K562 (cell line): Measurements from ENCODE around the gene BORCS5. TPM values are rescaled to one million over a fixed set of nuclear protein-coding genes. Genes with fewer than 3 reads are reported as not detected.

Experiments
- ATAC-seq: fragments of 200-7000 bp; cut with Tn5 transposase; 3 replicates; pipeline ENCODE4 v1.9.1; 2020; ENCODE audit warnings: moderate library complexity
- BruUV-seq: library from RNA; stranded (reverse); fragments of 400-500 nt; replicated peaks from 2 replicates; lab custom pipeline; 2021; lab: Mats Ljungman, UMichigan
- CTCF ChIA-PET: fragments of 300-600 bp; formaldehyde crosslinking; extraction: SDS; loops from one replicate; lab custom pipeline; 2021; ENCODE audit warnings: low intra/inter-chr PET ratio; lab: Yijun Ruan, JAX
- POLR2A ChIA-PET: fragments of 300-600, 350-650 bp; sonication (Branson Sonifier 250); formaldehyde crosslinking; extraction: SDS; loops from one replicate; lab custom pipeline; 2021; ENCODE audit warnings: antibody characterized with exemption, inconsistent platforms; lab: Yijun Ruan, JAX
- DNase-seq, 4 experiments: peaks; one replicate each; pipeline versions ENCODE4 v3.0.0 to v3.0.0-alpha.2; 2011 to 2018; ENCODE audit warnings: low spot score in 3 of 4, mixed read lengths in 3 of 4; ENCODE audit errors: extremely low read depth in 1 of 4
- FAIRE-seq: peaks from 2 replicates; lab custom pipeline; 2011; peaks lifted over from hg19 to GRCh38; lab: Jason Lieb, UNC
- H2AFZ ChIP-seq: 2 replicates; pipeline ENCODE4 v1.6.0; 2011; ENCODE audit warnings: low read depth, low read length, control low read depth, inconsistent platforms
- H3K27ac ChIP-seq: fragments of 200-600 bp; 3 replicates; pipeline ENCODE4 v1.8.0; 2011; ENCODE audit warnings: low read depth, mild to moderate bottlenecking, control low read depth, inconsistent platforms, low read length, moderate library complexity, mixed read lengths; ENCODE audit errors: extremely low read depth
- H3K27me3 ChIP-seq, 2 experiments: fragments of 300-600 bp in 1 of 2; 2 replicates in 1 of 2; 3 replicates in 1 of 2; pipeline versions ENCODE4 v1.6.0 to v1.8.0; 2011; ENCODE audit warnings: inconsistent platforms in 2 of 2, low read length in 2 of 2, mild to moderate bottlenecking in 1 of 2, mixed read lengths in 1 of 2, moderate library complexity in 1 of 2; ENCODE audit not compliant: control insufficient read depth in 2 of 2, insufficient read depth in 2 of 2
- H3K36me3 ChIP-seq: fragments of 300-600 bp; 3 replicates; pipeline ENCODE4 v1.8.0; 2011; ENCODE audit warnings: mild to moderate bottlenecking, low read length, inconsistent platforms; ENCODE audit not compliant: control insufficient read depth, insufficient read depth
- H3K4me1 ChIP-seq, 2 experiments: fragments of 200-600 bp in 1 of 2; replicated peaks in 1 of 2; 2 replicates in 1 of 2; 3 replicates in 1 of 2; pipeline versions ENCODE4 v1.5.1 to v1.8.0; 2011; ENCODE audit warnings: inconsistent platforms in 2 of 2, low read length in 2 of 2, mild to moderate bottlenecking in 1 of 2, mixed read lengths in 1 of 2, moderate library complexity in 1 of 2; ENCODE audit not compliant: control insufficient read depth in 2 of 2, insufficient read depth in 2 of 2
- H3K4me2 ChIP-seq: 2 replicates; pipeline ENCODE4 v1.6.1; 2011; ENCODE audit warnings: low read length, control low read depth, inconsistent platforms, mixed read lengths; ENCODE audit not compliant: insufficient read depth
- H3K4me3 ChIP-seq: fragments of 200-600 bp; sonication (generic), shearing (Covaris generic); 2 replicates; pipeline ENCODE4 v1.5.1; 2016; ENCODE audit warnings: control low read depth, inconsistent platforms
- H3K79me2 ChIP-seq: fragments of 200-600 bp; 3 replicates; pipeline ENCODE4 v1.8.0; 2011; ENCODE audit warnings: low read length, inconsistent platforms; ENCODE audit not compliant: control insufficient read depth, insufficient read depth
- H3K9ac ChIP-seq, 2 experiments: 2 replicates each; pipeline versions ENCODE4 v1.6.0 to v1.6.1; 2011; ENCODE audit warnings: low read depth in 2 of 2, low read length in 2 of 2, control low read depth in 1 of 2, inconsistent platforms in 1 of 2, mild to moderate bottlenecking in 1 of 2, mixed read lengths in 1 of 2; ENCODE audit not compliant: insufficient read depth in 1 of 2
- H3K9me1 ChIP-seq: one replicate; pipeline ENCODE4 v1.6.0; 2011; ENCODE audit warnings: inconsistent platforms, mild to moderate bottlenecking, low read length, moderate library complexity; ENCODE audit not compliant: control insufficient read depth, insufficient read depth
- H3K9me3 ChIP-seq: replicated peaks from 2 replicates; pipeline ENCODE4 v1.5.1; 2011; ENCODE audit warnings: low read depth, low read length, inconsistent platforms; ENCODE audit not compliant: control insufficient read depth, insufficient read depth
- H4K20me1 ChIP-seq: replicated peaks from 2 replicates; pipeline ENCODE4 v1.6.1; 2011; ENCODE audit warnings: low read length, inconsistent platforms, mixed read lengths; ENCODE audit not compliant: control insufficient read depth, insufficient read depth
- ATF2 ChIP-seq: sonication (generic); formaldehyde crosslinking; IDR thresholded peaks from 2 replicates; pipeline ENCODE4 v1.8.1; 2022; ENCODE audit warnings: missing genetic modification reagents
- C11orf30 ChIP-seq: fragments of 450-650 bp; IDR thresholded peaks from 2 replicates; pipeline ENCODE4 v1.6.1; 2016; ENCODE audit warnings: low read depth, mild to moderate bottlenecking
- MAFG ChIP-seq: fragments of 450-650 bp; conservative IDR thresholded peaks from 2 replicates; pipeline ENCODE4 v1.6.1; 2016; ENCODE audit warnings: missing genetic modification characterization, missing compliant biosample characterization
- STAT6 ChIP-seq: sonication (generic); formaldehyde crosslinking; IDR thresholded peaks from 2 replicates; pipeline ENCODE4 v1.8.1; 2023; ENCODE audit warnings: mild to moderate bottlenecking, missing genetic modification reagents
- ZNF316 ChIP-seq: fragments of 450-650 bp; IDR thresholded peaks from 2 replicates; pipeline ENCODE4 v1.6.1; 2016
- WGBS: fragments of 100-300 bp; shearing (Covaris generic); methylation state at CpG from one replicate; pipeline ENCODE4 v1.1.6; 2016; ENCODE audit warnings: low coverage, mixed read lengths; ENCODE audit not compliant: insufficient coverage; ENCODE audit errors: missing lambda C conversion rate; 5-methylcytosine and 5-hydroxymethylcytosine counted together
- in situ Hi-C: fragments of 300-500 bp; cut with MboI; formaldehyde crosslinking; loops from 4 replicates; pipeline ENCODE4 v1.15.0; 2018; ENCODE audit warnings: inconsistent platforms, mixed read lengths
- intact Hi-C: fragments of 100-400 bp; cut with micrococcal nuclease; formaldehyde crosslinking; loops from 2 replicates; pipeline ENCODE4 v1.14.2; 2022
- polyA plus RNA-seq, 8 experiments: library from polyadenylated mRNA; depleted of rRNA in 4 of 8; stranded (reverse) in 5 of 8; unstranded in 3 of 8; fragments of >200 nt; fragmentation: Nextera tagmentation in 2 of 8; fragmentation: Illumina TruSeq in 1 of 8; extraction: Ambion mirVana in 2 of 8; extraction: Trizol in 1 of 8; gene quantifications; 2 replicates each; pipeline versions ENCODE4 v1.2.1 to v1.2.3, GENCODE V29; 2011 to 2014; ENCODE audit warnings: inconsistent platforms in 1 of 8, missing spikeins in 1 of 8
- total RNA-seq, 7 experiments: library from RNA; depleted of rRNA in 6 of 7; stranded (reverse); fragments of >200 nt in 6 of 7; fragmentation: Illumina TruSeq in 2 of 7; extraction: Trizol in 2 of 7; gene quantifications; 2 replicates each; pipeline versions ENCODE4 v1.2.1 to v1.2.3, GENCODE V29; 2011 to 2021; ENCODE audit warnings: low replicate concordance in 1 of 7
- TF ChIP-seq, protein P1 (sequence below): fragments of 250-450 bp; sonication (Bioruptor Pico); IDR thresholded peaks from 2 replicates; pipeline ENCODE4 v1.8.0; 2022; ENCODE audit warnings: inconsistent platforms
- TF ChIP-seq, protein P2 (sequence below): fragments of 200-800 bp; sonication (Bioruptor generic); IDR thresholded peaks from 2 replicates; pipeline ENCODE4 v1.6.1; 2017; ENCODE audit warnings: missing genetic modification characterization, missing compliant biosample characterization
- TF ChIP-seq, protein P3 (sequence below): sonication (generic); formaldehyde crosslinking; IDR thresholded peaks from 2 replicates; pipeline ENCODE4 v1.8.1; 2023; ENCODE audit warnings: mild to moderate bottlenecking, missing genetic modification reagents

BORCS5 gene
- total and polyA plus RNA-seq, 9 of the 15 experiments (the other 6 are each of a cell fraction or from before 2014, with no cell fraction given): 0.31 to 12.4 (median 6.6) TPM

DNA sequence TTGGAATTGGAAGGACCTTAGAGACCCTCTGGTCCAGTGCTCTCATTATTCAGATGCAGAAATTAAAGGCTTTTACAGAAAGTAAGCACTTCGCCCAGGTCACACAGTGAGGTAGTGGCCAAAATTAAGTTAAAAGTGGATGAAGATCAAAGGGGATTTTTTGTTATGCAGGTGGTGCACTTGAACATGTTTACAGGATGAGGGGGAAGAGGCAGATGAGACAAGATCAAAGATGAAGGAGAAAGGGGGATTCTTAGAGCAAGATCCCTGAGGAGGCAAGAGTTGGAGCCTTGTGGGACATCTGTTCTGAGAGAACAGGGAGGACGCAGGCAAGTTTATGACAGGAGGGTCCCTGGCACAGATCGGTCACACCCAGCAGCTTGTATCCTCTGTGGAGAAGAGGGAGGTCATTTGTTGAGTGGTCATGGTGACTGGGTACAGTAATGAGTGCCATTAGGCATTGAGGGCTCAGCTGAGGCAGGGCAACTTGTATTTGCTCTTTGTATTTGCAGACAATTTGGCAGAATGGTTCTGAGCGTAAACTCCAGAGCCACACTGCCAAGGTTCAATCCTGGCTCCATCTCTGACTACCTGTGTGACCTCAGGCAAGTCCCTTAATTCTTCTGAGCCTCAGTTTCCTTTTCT is 84.0 kb downstream of the BORCS5 start (continued):
- TF ChIP-seq STAT6 (CRISPR knock-in tag): no peak

DNA sequence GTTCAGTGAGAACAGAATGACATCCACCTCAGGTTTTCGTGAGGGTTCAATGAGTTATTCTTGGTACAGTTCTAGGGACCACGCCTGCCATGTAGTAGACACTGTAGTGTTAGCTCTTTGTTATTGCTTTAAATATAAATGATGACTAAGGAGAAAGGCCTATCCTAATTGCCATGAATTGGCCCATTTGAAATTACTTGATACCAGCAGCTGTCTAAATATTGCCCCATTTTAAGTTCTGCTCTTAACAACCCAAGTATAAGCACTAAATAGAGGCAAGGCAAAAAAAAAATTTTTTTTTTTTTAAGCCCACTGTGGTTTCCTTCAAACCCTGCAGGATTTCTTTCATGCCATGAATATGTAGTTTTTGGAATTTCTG is 84.5 kb downstream of the BORCS5 start:
- H3K9ac ChIP-seq: peak overlapping the region in 1 of 2 experiments; percentile 11; a peak in 1 of 4 replicates
- no peaks in the 10 kb centered on the region for H4K20me1 ChIP-seq
- no peaks in the 10 kb centered on the region for H3K9me3 ChIP-seq
- no peak overlapping the region for H3K4me3 ChIP-seq
- no peaks in the 10 kb centered on the region for H3K27me3 ChIP-seq
- 92% methylated on average over 2 of the region's 2 CpGs for WGBS
- no peak for DNase-seq
- no peak overlapping the region for H2AFZ ChIP-seq
- no peak for ATAC-seq
- FAIRE-seq: no peak
- BruUV-seq: no TSS peak
- H3K9me1 ChIP-seq: no peaks in the 10 kb centered on the region
- 0 out of 3 replicates have a peak, but pooled peaks cover 2% of the 10 kb centered on the region for H3K36me3 ChIP-seq
- H3K27ac ChIP-seq: peak overlapping the region; percentile 50
- peaks cover 0 to 19% of the 10 kb centered on the region in 2 experiments; a peak in 3 of 5 replicates for H3K4me1 ChIP-seq
- in situ Hi-C loops: no loop called here
- intact Hi-C loops: no loop called here
- H3K79me2 ChIP-seq: no peaks in the 10 kb centered on the region
- ChIA-PET CTCF (no interaction called here), POLR2A (interaction anchor here (0.5 to 0.9 kb wide), 3 partner anchors 25 to 81 kb away, joined by 3 read pairs; no protein-coding TSS in a partner anchor)
- TF ChIP-seq MAFG (peak; percentile 43; the same call in 1 of the 2 replicates), ATF2 (CRISPR knock-in tag) (no peak), ZNF316 (peak; percentile 67), C11orf30 (peak; percentile 57)
- TF ChIP-seq, protein P1, sequence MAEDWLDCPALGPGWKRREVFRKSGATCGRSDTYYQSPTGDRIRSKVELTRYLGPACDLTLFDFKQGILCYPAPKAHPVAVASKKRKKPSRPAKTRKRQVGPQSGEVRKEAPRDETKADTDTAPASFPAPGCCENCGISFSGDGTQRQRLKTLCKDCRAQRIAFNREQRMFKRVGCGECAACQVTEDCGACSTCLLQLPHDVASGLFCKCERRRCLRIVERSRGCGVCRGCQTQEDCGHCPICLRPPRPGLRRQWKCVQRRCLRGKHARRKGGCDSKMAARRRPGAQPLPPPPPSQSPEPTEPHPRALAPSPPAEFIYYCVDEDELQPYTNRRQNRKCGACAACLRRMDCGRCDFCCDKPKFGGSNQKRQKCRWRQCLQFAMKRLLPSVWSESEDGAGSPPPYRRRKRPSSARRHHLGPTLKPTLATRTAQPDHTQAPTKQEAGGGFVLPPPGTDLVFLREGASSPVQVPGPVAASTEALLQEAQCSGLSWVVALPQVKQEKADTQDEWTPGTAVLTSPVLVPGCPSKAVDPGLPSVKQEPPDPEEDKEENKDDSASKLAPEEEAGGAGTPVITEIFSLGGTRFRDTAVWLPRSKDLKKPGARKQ (CRISPR knock-in tag): no peak
- TF ChIP-seq, protein P2, sequence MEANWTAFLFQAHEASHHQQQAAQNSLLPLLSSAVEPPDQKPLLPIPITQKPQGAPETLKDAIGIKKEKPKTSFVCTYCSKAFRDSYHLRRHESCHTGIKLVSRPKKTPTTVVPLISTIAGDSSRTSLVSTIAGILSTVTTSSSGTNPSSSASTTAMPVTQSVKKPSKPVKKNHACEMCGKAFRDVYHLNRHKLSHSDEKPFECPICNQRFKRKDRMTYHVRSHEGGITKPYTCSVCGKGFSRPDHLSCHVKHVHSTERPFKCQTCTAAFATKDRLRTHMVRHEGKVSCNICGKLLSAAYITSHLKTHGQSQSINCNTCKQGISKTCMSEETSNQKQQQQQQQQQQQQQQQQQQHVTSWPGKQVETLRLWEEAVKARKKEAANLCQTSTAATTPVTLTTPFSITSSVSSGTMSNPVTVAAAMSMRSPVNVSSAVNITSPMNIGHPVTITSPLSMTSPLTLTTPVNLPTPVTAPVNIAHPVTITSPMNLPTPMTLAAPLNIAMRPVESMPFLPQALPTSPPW (CRISPR knock-in tag): 0 out of 2 replicates have a peak, but pooled peaks have one; percentile 6
- TF ChIP-seq, protein P3, sequence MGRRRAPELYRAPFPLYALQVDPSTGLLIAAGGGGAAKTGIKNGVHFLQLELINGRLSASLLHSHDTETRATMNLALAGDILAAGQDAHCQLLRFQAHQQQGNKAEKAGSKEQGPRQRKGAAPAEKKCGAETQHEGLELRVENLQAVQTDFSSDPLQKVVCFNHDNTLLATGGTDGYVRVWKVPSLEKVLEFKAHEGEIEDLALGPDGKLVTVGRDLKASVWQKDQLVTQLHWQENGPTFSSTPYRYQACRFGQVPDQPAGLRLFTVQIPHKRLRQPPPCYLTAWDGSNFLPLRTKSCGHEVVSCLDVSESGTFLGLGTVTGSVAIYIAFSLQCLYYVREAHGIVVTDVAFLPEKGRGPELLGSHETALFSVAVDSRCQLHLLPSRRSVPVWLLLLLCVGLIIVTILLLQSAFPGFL: no peak
- H3K4me2 ChIP-seq: no peak overlapping the region
